NOMO-1 treated with dmso at 0.1 percent for 144 hours (cell line): ENCODE data around the gene GSTA2.
A peak's percentile ranks its signal among the peaks of the same experiment; 100 is the strongest.
"Not testable (repeated sequence)": the region's sequence is repeated elsewhere in the genome, so short reads cannot be mapped to it uniquely, and the experiment has no call there.

Source experiments
- DNase-seq: peaks from one replicate; lab custom pipeline; 2025; ENCODE audit not compliant: unreplicated experiment; lab: John Stamatoyannopoulos, UW

GSTA2 gene

DNA sequence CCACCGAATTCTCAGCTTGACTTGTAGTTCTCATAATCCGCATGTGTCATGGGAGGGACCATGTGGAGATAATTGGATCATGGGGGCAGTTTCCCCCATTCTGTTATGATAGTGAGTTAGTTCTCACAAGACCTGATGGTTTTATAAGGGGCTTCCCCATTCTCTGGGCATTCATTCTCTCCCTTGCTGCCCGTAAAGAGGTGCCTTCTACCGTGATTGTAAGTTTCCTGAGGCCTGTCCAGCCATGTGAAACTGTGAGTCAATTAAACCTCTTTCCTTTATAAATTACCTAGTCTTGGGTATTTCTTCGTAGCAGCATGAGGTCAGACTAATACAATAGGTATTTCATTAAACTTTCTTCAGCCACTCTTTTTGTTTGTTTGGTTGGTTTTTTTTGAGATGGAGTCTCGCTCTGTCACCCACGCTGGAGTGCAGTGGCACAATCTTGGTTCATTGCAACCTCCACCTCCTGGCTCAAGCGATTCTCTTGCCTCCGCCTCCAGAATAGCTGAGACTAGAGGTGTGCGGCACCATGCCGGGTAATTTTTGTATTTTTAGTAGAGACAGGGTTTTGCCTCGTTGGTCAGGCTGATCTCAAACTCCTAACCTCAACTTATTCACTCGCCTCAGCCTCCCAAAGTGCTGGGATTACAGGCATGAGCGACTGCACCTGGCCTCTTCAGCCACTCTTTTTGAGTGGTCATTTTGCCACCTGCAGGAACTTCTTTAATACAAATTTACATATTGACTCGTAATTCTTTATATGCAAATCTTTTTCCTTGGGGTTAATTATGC is 36.3 kb downstream of the GSTA2 start:
- no peak for DNase-seq

DNA sequence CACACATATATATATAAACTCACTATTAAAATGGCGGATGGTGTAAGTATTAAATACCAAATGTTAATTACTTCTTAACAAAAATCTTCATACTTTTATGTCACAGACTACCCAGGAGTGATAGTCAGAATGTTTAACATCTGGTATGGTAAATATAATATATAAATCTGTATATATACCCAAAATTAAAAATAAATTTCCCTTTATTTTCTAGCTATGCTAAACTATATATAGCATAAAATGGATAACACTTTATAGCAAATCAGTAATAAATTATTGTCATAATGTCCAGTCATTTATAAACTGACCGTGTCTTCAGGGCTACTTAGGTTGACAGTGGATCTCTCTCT is 37.1 kb downstream of the GSTA2 start:
- DNase-seq = no peak

DNA sequence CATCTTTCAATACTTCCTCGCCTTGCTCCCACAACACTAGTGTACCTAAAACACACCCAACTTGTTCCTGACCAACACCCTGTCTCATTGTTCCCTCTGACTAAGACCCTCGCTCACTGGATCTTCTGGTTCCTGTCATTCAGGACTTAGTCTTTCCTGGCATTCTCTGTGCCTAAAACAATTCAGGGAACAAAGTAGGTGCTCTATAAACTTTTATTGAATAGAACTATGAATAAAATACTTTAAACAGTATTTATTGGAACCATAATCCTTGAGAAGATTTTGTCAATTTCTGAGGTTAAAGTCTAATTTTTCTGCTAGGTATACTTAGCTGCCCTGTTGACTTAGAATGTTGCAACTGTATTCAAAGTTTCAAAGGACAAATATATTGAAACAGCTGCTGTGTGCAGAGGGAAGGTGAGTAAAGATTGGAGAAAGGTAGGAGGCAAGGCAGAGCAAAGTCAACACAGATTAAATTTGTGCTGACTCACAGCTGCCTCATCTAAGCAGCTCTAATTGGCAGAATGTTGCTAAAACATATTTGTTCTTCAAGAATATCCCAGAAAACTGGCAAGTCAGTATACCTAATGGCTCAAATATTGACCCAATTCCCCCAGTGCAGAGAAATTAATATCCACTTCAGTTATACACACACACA is 37.6 kb downstream of the GSTA2 start:
- no peak for DNase-seq

DNA sequence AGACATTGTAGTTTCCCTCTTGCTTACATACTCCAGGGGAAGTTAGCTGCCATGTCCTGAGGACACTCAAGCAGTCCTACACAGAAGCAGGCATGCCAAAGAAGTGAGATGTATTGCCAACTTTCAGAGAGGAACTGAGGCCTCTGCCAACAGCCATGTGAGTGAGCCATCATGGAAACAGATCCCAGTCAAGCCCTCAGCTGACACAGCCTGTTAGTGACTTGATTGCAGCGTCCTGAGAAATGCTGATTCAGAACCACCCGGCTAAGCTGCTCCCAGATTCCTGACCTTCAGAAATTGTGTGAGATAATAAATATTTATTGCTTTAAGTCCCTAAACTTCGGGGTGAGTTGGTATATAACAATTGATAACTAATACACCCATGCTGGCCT is 38.1 kb downstream of the GSTA2 start:
- DNase-seq = no peak

DNA sequence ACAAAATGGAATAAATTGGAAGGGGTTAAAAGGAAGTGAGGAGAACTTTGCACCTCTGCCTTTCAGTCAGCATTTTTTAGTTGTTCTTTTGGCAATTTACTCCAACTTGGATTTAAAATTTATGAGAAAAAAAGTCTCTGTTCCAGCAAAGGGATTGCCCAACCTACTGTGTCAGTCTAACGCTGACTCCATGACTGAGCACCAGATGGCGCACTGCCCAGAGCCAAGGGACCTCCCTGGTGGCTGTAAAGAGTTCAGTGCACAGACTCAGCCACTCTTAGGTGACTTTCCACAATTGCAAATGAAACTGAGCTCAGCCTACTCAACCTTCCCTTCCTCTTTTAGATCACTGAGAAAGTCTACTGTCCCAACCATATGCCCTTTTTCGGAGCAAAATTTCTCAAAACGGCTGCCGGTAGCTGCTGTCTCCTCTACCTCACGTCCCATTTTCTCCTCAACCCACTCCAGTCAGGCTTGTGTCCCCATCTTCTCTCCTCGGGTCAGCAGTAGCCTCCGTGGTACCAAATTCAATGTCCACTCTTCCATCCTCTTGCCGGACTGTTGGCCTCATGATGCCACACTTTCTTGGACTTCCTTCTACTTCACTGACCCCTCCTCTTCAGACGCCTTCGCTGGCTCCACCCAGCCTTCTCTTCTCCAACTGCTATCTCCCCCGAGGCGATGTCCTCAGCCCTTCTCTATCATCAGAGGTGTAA is 38.7 kb downstream of the GSTA2 start:
- peak; percentile 75 for DNase-seq

- no peak for DNase-seq
Observed at GRCh38 chr6:52724042-52724405, 39.3 kb downstream of the GSTA2 start.

DNA sequence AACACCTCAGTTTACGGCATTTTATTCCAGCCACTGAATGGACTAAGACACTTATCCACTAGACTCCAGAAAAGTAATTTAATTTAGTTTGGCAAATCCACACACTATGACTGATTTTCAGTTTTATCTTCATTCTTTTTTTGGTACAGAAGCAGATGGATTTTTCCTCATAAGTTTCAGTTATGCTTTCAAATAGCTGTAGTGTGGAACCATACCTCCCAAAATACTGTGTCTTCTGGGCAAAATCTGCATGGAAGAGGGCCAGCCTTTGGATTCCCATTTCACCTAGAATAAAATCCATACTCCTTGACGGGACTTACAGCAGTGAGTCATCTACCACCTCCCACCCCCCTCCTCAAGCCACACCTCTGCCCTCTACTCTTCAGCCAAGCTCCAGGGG is 43.0 kb downstream of the GSTA2 start:
- no peak for DNase-seq

GRCh38 chr6:52718550-52718949 is 44.7 kb downstream of the GSTA2 start:
- DNase-seq = no peak

GRCh38 chr6:52714761-52715160 is 48.5 kb downstream of the GSTA2 start:
- DNase-seq = not testable (repeated sequence)

GRCh38 chr6:52712136-52712535 is 51.1 kb downstream of the GSTA2 start:
- no peak for DNase-seq

DNA sequence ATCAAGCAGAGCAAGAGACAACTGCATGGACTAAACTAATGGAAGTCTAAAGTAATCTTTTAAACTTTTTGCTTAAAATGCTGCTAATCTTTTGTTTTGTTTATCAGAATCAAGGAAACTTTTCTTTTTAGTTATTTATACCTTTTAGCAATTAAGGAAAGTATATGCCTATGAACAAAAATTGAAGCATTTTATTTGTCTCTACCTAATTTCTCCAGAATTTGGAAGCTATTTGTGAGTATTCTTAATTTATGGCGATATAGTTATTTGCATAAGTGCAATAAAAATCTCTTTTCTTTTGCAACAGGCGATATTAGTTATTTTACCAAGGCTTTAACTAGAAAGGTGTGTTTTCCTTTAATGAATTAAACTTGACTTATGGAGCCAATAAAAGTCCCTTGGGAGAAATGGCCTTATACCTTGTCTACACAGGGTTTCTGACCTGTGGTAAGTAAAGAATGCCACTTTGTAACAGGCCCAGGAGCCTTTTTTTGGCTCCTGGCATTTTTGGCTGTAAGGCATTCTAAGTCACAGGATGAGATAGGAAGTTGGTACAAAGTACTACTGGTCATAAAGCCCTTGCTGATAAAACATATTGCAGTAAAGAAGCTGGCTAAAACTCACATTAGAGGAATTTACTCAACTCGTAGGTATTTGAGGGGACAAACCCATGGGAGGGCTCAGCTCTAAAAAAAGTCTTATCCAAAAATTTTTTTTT is 55.2 kb downstream of the GSTA2 start:
- DNase-seq = no peak

DNA sequence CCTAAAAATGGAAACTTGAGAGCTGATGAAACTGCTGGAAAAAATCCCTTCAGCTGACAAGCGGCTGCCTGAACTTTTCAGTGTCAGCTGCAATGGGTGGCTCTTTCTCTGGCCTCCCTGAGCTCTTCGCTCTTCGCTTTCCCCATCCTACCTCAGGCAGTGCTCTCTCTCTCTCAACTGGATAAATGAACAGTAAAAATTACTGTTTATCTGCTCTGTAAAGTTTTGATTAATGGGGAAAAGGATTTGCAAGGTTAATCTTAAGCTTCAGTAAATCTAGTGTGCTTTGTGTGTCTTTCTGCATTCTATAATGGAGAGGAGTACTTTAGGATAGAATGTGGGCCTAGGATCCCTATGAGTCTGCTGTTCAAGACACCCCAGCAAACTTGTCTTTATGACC is 57.3 kb downstream of the GSTA2 start:
- DNase-seq = no peak

GRCh38 chr6:52704781-52705502 is 58.3 kb downstream of the GSTA2 start:
- DNase-seq = not testable (repeated sequence)

- DNase-seq = peak; percentile 29
Observed at GRCh38 chr6:52704060-52704459, 59.2 kb downstream of the GSTA2 start.
